Activated CD4-positive, alpha-beta memory T cell treated with anti-CD3 and anti-CD28 coated beads for 36 hours (primary cell): ENCODE measurements around the gene MMEL1. TPM values are rescaled to one million over a fixed set of nuclear protein-coding genes. Genes with fewer than 3 reads are reported as not detected.
A peak's percentile ranks its signal among the peaks of the same experiment; 100 is the strongest.
"Not testable (repeated sequence)": the region's sequence is repeated elsewhere in the genome, so short reads cannot be mapped to it uniquely, and the experiment has no call there.

Experiments
- CTCF ChIA-PET: fragments of 350-600 bp; sonication (Branson Sonifier 250); formaldehyde crosslinking; loops from one replicate; lab custom pipeline; 2021; ENCODE audit warnings: antibody characterized with exemption, inconsistent platforms; lab: Charles Lee
- POLR2A ChIA-PET: fragments of 350-600 bp; sonication (Branson Sonifier 250); formaldehyde crosslinking; loops from one replicate; lab custom pipeline; 2021; ENCODE audit warnings: antibody characterized with exemption; lab: Charles Lee
- DNase-seq: peaks from one replicate; pipeline ENCODE4 v3.0.0-alpha.2; 2020
- H3K27ac Mint-ChIP-seq: one replicate; pipeline ENCODE4 v1.8.0; 2021; ENCODE audit warnings: mixed read lengths
- H3K27me3 Mint-ChIP-seq: one replicate; pipeline ENCODE4 v1.8.0; 2021; ENCODE audit warnings: mixed read lengths
- H3K36me3 Mint-ChIP-seq: one replicate; pipeline ENCODE4 v1.8.0; 2021; ENCODE audit warnings: mixed read lengths
- H3K4me1 Mint-ChIP-seq: one replicate; pipeline ENCODE4 v1.8.0; 2021; ENCODE audit warnings: low read depth, mixed read lengths
- H3K4me3 Mint-ChIP-seq: one replicate; pipeline ENCODE4 v1.8.0; 2021; ENCODE audit warnings: mild to moderate bottlenecking, mixed read lengths
- H3K9me3 Mint-ChIP-seq: one replicate; pipeline ENCODE4 v1.8.0; 2021; ENCODE audit warnings: mixed read lengths
- intact Hi-C: fragments of 100-400 bp; cut with micrococcal nuclease; formaldehyde crosslinking; loops from one replicate; pipeline ENCODE4 v1.15.1; 2023
- total RNA-seq, 2 experiments: library from RNA; stranded (reverse); gene quantifications; one replicate each; pipeline ENCODE4 v1.2.3, GENCODE V29; 2021

Gene MMEL1, protein sequence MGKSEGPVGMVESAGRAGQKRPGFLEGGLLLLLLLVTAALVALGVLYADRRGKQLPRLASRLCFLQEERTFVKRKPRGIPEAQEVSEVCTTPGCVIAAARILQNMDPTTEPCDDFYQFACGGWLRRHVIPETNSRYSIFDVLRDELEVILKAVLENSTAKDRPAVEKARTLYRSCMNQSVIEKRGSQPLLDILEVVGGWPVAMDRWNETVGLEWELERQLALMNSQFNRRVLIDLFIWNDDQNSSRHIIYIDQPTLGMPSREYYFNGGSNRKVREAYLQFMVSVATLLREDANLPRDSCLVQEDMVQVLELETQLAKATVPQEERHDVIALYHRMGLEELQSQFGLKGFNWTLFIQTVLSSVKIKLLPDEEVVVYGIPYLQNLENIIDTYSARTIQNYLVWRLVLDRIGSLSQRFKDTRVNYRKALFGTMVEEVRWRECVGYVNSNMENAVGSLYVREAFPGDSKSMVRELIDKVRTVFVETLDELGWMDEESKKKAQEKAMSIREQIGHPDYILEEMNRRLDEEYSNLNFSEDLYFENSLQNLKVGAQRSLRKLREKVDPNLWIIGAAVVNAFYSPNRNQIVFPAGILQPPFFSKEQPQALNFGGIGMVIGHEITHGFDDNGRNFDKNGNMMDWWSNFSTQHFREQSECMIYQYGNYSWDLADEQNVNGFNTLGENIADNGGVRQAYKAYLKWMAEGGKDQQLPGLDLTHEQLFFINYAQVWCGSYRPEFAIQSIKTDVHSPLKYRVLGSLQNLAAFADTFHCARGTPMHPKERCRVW
- total RNA-seq, result 1 to 10 TPM in 1 of 2 experiments, under 1 TPM in 1; 1.00 to 1.2 TPM

GRCh38 chr1:2632561-2633361 is at the start of gene MMEL1:
Gene MMEL1, minus strand, starts transcription at chr1:2633016. Its CDS starts 3,532 bp downstream, at chr1:2629484.
- intact Hi-C loops, result no loop called here
- no peak for DNase-seq
- Mint-ChIP-seq H3K27ac (no peak within 1 kb of the TSS), H3K4me3 (no peak within 1 kb of the TSS), H3K36me3 (no peaks in the 10 kb centered on the region), H3K27me3 (peaks cover 22% of the 10 kb centered on the region), H3K9me3 (peaks cover 23% of the 10 kb centered on the region), H3K4me1 (no peaks in the 10 kb centered on the region)
- ChIA-PET CTCF (no interaction called here), POLR2A (no interaction called here)

DNA sequence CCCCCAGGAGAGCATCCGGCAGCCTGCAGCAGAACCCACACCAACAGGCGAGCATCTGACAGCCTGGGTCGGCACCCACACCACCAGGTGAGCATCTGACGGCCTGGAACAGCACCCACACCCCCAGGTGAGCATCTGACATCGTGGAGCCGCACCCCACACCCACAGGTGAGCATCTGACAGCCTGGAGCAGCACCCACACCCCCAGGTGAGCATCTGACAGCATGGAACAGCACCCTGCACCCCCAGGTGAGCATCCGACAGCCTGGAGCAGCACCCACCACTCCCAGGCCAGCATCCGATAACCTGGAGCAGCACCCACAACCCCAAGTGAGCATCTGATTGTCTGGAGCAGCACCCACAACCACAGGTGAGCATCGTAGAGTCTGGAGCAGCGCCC is 43.9 kb upstream of the MMEL1 start:
- POLR2A ChIA-PET, result not testable (repeated sequence)

DNA sequence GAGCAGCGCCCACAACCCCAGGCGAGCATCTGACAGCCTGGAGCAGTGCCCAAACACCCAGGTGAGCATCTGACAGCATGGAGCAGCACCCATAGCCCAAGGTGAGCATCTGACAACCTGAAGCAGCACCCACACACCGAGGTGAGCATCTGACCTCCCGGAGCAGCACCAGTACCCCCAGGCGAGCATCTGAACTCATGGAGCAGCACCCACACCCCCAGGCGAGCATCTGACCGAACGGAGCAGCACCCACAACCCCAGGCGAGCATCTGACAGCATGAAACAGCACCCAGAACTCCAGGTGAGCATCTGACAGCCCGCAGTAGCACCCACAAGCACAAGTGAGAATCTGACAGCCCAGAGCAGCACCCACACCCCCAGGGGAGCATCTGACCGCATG is 38.8 kb upstream of the MMEL1 start:
- H3K4me3 Mint-ChIP-seq, DNase-seq, H3K36me3 Mint-ChIP-seq, H3K27me3 Mint-ChIP-seq, H3K27ac Mint-ChIP-seq, POLR2A ChIA-PET, CTCF ChIA-PET, intact Hi-C loops, H3K9me3 Mint-ChIP-seq, H3K4me1 Mint-ChIP-seq: not testable (repeated sequence)

More for the DNA sequence above, 43.9 kb upstream of the MMEL1 start:
- H3K9me3 Mint-ChIP-seq, H3K4me3 Mint-ChIP-seq, H3K27me3 Mint-ChIP-seq, intact Hi-C loops, DNase-seq, H3K27ac Mint-ChIP-seq, H3K36me3 Mint-ChIP-seq, CTCF ChIA-PET, H3K4me1 Mint-ChIP-seq: not testable (repeated sequence)

DNA sequence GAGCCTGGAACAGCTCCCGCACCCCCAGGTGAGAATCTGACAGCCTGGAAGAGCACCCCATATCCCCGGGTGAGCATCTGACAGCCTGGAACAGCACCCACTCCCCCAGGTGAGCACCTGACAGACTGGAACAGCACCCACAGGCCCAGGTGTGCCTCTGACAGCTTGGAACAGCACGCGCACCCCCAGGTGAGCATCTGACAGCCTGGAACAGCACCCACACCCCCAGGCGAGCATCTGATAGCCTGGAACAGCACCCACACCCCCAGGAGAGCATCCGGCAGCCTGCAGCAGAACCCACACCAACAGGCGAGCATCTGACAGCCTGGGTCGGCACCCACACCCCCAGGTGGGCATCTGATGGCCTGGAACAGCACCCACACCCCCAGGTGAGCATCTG is 27.0 kb upstream of the MMEL1 start:
- intact Hi-C loops, POLR2A ChIA-PET, CTCF ChIA-PET: not testable (repeated sequence)

DNA sequence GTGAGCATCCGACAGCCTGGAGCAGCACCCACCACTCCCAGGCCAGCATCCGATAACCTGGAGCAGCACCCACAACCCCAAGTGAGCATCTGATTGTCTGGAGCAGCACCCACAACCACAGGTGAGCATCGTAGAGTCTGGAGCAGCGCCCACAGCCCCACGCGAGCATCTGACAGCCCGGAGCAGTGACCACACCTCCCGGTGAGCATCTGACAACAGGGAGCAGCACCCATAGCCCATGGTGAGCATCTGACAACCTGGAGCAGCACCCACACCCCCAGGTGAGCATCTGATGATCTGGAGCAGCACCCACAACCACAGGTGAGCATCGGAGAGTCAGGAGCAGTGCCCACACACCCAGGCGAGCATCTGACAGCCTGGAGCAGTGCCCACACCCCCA is 25.1 kb upstream of the MMEL1 start:
- H3K36me3 Mint-ChIP-seq, intact Hi-C loops, DNase-seq, H3K9me3 Mint-ChIP-seq, H3K4me1 Mint-ChIP-seq, H3K27ac Mint-ChIP-seq, CTCF ChIA-PET, H3K4me3 Mint-ChIP-seq, POLR2A ChIA-PET: not testable (repeated sequence)
- H3K27me3 Mint-ChIP-seq, result peaks cover 29% of the 10 kb centered on the region

More for the DNA sequence above, 27.0 kb upstream of the MMEL1 start:
- peaks cover 10% of the 10 kb centered on the region for H3K27me3 Mint-ChIP-seq
- peak; percentile 8 for DNase-seq
- not testable (repeated sequence) for H3K27ac Mint-ChIP-seq, H3K4me1 Mint-ChIP-seq, H3K4me3 Mint-ChIP-seq, H3K9me3 Mint-ChIP-seq, H3K36me3 Mint-ChIP-seq

GRCh38 chr1:2657124-2657523 is 24.3 kb upstream of the MMEL1 start:
- H3K27ac Mint-ChIP-seq, H3K4me1 Mint-ChIP-seq, intact Hi-C loops, H3K9me3 Mint-ChIP-seq, H3K4me3 Mint-ChIP-seq, POLR2A ChIA-PET, DNase-seq, CTCF ChIA-PET, H3K36me3 Mint-ChIP-seq: not testable (repeated sequence)
- peaks cover 36% of the 10 kb centered on the region for H3K27me3 Mint-ChIP-seq

DNA sequence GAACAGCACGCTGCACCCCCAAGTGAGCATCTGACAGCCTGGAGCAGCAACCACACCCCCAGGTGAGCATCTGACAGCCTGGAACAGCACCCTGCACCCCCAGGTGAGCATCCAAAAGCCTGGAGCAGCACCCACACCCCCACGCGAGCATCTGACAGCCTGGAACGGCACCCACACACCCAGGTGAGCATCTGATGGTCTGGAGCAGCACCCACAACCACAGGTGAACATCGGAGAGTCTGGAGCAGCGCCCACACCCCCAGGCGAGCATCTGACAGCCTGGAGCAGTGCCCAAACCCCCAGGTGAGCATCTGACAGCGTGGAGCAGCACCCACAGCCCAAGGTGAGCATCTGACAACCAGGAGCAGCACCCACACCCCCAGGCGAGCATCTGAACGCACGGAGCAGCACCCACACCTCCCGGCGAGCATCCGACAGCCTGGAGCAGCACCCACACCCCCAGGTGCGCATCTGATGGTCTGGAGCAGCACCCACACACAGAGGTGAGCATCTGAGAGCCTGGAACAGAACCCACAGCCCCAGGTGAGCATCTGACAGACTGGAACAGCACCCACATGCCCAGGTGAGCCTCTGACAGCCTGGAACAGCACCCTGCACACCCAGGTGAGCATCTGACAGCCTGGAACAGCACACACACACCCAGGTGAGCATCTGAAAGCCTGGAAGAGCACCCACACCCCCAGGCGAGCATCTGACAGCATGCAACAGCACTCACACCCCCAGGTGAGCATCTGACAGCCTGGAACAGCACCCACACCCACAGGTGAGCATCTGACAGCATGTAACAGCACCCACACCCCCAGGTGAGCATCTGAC is 23.0 kb upstream of the MMEL1 start:
- H3K4me1 Mint-ChIP-seq, POLR2A ChIA-PET, H3K9me3 Mint-ChIP-seq, intact Hi-C loops, H3K36me3 Mint-ChIP-seq, CTCF ChIA-PET, H3K27ac Mint-ChIP-seq, H3K4me3 Mint-ChIP-seq: not testable (repeated sequence)
- DNase-seq, result peak; percentile 20
- H3K27me3 Mint-ChIP-seq, result peaks cover 37% of the 10 kb centered on the region

GRCh38 chr1:2654443-2654948 is 21.7 kb upstream of the MMEL1 start:
- intact Hi-C loops, H3K4me3 Mint-ChIP-seq, H3K27ac Mint-ChIP-seq, H3K4me1 Mint-ChIP-seq, POLR2A ChIA-PET, H3K36me3 Mint-ChIP-seq, H3K9me3 Mint-ChIP-seq: not testable (repeated sequence)
- CTCF ChIA-PET, result interaction anchor here (0.7 kb wide), 1 partner anchor 241 kb away, joined by 3 read pairs; no protein-coding TSS in a partner anchor
- peaks cover 37% of the 10 kb centered on the region for H3K27me3 Mint-ChIP-seq
- DNase-seq, result peak; percentile 18

DNA sequence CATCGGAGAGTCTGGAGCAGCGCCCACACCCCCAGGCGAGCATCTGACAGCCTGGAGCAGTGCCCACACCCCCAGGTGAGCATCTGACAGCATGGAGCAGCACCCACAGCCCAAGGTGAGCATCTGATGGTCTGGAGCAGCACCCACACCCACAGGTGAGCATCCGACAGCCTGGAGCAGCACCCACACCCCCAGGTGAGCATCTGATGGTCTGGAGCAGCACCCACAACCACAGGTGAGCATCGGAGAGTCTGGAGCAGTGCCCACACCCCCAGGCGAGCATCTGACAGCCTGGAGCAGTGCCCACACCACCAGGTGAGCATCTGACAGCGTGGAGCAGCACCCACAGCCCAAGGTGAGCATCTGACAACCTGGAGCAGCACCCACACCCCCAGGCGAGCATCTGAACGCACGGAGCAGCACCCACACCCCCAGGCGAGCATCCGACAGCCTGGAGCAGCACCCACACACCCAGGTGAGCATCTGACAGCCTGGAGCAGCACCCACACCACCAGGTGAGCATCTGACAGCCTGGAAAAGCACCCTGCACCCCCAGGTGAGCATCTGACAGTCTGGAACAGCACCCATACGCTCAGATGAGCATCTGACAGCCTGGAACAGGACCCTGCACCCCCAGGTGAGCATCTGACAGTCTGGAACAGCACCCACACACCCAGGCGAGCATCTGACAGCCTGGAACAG is 21.1 kb upstream of the MMEL1 start:
- H3K9me3 Mint-ChIP-seq, H3K4me3 Mint-ChIP-seq, H3K36me3 Mint-ChIP-seq, H3K4me1 Mint-ChIP-seq, intact Hi-C loops, POLR2A ChIA-PET, H3K27ac Mint-ChIP-seq: not testable (repeated sequence)
- H3K27me3 Mint-ChIP-seq, result peaks cover 37% of the 10 kb centered on the region
- peak; percentile 39 for DNase-seq
- CTCF ChIA-PET, result interaction anchor here (0.7 kb wide), 1 partner anchor 241 kb away, joined by 3 read pairs; no protein-coding TSS in a partner anchor

DNA sequence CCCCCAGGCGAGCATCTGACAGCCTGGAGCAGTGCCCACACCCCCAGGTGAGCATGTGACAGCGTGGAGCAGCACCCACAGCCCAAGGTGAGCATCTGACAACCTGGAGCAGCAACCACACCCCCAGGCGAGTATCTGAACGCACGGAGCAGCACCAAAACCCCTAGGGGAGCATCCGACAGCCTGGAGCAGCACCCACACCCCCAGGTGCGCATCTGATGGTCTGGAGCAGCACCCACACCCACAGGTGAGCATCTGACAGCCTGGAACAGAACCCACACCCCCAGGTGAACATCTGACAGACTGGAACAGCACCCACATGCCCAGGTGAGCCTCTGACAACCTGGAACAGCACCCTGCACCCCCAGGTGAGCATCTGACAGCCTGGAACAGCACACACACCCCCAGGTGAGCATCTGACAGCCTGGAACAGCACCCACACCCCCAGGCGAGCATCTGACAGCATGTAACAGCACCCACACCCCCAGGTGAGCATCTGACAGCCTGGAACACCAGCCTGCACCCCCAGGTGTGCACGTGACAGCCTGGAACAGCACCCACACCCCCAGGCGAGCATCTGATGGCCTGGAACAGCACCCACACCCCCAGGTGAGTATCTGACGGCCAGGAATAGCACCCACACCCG is 20.2 kb upstream of the MMEL1 start:
- CTCF ChIA-PET, H3K4me3 Mint-ChIP-seq, intact Hi-C loops, H3K36me3 Mint-ChIP-seq, H3K4me1 Mint-ChIP-seq, H3K9me3 Mint-ChIP-seq, POLR2A ChIA-PET, H3K27ac Mint-ChIP-seq: not testable (repeated sequence)
- H3K27me3 Mint-ChIP-seq, result peaks cover 37% of the 10 kb centered on the region
- DNase-seq, result peak; percentile 32
